ENCODE results near the gene PGGT1B.
"Not testable (repeated sequence)": the region's sequence is repeated elsewhere in the genome, so short reads cannot be mapped to it uniquely, and the experiment has no call there.

The PGGT1B gene

DNA sequence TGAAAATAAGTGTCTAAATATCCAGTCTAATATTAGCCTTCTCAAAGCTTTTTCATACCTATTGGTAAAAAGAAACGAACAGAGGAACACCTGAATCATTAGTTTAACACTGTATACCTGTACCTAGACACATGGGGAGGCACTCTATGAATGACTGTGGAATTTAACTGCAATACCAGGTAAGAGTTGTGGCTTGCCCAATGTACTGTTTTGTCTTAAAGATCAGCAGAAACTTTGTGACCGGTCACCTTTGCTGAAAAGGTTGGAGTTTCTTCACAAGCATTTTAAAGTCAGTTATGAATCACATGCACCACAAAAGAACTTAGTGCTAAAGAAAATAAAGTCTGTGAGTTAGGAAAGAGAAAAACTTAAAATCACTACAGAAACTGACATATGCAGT is 2.4 kb downstream of the PGGT1B start:
- DNase-seq (ENCODE audit: low read depth in 2 of 2) = no peak

DNA sequence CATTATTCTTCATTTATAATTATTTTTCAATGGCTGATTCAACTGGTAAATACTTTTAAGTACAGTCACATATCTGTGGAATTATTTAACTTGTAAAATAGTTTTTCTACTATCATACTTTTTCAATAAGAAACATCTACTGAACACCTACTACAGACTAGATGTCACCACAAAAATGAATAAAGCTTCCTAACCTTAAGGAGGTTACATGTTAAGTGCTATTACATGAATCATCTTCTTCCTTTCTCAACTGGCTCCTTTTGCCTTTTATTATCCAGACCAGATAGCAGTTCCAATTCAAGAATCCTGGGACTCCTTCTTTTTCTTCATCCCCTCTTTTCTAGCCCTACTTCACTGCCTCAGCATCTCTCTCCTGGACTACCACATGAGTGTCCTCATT is 4.7 kb downstream of the PGGT1B start:
- no peak for DNase-seq (ENCODE audit: low read depth in 2 of 2)

DNA sequence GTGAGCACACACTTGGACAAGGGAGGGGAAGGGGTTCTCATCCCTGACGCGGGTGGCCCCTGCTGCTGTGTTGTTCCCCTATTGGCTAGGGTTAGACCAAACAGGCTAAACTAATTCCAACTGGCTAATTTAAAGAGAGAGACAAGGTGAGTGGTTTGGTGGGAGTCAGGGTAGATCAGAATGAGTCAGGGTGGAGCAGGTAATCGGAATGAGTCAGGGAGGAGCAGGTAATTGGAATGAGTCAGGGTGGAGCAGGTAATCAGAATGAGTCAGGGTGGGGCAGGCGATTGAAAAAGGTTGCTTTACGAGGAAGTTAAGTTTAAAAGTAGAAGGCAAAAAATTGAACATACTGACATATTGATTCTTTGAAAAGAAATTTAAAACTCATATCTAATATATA is 13.3 kb downstream of the PGGT1B start:
- DNase-seq (ENCODE audit: low read depth in 2 of 2) = not testable (repeated sequence)

DNA sequence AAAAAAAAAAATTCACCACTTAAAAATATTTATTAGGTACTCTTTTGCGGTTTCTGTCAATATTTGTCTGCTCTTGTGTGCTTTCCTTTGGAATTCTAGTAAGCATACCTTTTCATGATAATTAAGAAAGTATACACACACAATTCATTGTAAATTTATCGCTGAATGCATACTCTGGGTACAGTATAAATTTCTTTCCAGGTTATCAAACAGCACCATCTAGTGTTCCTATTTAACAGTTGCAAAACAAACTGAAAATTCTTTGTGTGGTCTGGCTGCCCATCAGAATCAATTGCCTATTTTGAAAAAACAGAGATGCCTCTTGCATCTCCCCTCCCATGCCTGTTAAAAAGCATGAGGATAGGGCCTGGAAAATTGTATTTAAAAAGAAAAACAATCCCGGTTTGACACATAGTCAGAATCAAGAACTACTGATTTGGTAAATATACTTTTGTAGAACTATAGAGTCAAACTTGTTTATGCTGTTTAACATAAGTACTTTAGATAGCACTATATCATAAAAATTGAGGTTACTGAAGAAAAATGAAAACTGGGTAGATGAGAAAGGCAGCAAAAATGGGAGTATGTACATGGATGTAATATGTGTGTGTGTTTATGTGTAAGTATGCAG is 16.2 kb downstream of the PGGT1B start:
- no peak for DNase-seq (ENCODE audit: low read depth in 2 of 2)

- DNase-seq (ENCODE audit: low read depth in 2 of 2) = no peak
Measured at GRCh38 chr5:115243412-115243811, 19.3 kb downstream of the PGGT1B start.

- no peak for DNase-seq (ENCODE audit: low read depth in 2 of 2)
Measured at GRCh38 chr5:115241881-115242642, 20.6 kb downstream of the PGGT1B start.

DNA sequence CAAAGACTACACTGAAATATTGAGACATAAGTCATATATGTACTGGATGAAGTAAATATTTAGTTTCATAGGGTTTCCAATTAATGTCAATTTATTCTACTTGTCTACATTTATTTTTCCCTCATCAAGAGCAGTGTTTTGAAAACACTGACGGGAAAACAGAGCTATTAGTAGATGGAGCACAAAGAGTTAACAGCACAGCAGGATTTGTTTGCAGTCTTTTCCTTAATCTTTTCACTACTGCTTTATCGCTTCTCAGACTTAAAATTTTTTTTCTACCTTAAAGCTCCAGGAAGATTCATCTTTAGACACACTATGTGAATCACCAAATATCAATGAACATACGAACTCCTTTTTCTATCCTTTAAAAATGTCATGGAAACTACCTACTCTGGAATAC is 25.6 kb downstream of the PGGT1B start:
- no peak for DNase-seq (ENCODE audit: low read depth in 2 of 2)

DNA sequence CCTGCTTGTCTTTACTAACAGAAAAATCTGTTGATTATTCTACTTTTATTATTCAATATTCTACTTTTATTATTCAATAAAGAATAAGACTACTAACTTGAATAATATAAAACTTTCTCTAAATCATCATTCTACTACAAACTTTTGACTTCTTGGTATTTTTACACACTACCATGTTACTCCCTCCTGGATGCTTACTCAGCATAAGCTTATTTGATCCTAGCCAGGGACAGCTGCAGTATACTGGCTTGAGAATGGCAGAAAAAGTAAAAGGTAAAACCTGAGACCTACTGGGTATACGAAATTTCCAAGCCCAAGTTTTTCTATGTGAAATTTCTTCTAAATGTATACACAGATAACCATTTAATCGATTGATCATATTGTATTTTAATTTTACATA is 26.1 kb downstream of the PGGT1B start:
- DNase-seq (ENCODE audit: low read depth in 2 of 2) = no peak

DNA sequence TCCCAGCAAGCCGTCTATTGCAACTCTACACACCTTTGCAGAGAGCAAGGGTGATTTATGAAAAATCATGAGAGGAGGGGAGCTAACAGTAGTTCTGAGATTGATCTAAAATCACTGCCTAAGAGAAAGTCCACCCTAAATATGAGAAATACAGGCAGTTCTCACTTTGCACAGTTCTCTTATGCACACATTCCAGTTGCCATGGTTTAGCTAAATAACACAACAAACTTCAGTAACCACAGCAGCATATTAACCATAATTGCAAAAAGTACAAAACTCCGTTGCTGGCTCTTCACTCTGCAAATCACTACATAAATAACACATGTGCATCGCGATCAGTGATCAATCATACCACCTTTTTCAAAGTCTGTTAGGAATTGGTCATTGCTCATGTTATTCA is 31.1 kb downstream of the PGGT1B start:
- no peak for DNase-seq (ENCODE audit: low read depth in 2 of 2)

DNA sequence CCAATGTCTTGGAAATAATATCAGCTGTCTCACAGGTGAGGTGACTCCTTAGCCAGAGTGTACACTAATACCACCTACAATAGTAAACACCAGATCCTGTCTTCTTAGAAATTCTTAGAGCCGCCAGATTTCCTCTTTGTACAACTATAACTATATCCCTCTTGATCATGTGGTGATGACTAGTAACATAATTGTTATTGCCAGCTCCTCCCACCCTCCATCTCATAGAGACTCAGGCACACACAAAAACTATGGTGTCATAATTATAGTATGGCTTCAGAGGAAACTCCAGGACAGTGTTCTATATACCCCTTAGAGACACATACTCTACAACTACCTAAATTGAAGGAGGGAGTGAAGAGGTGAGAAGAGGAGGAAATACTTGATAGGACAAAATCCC is 33.1 kb downstream of the PGGT1B start:
- no peak for DNase-seq (ENCODE audit: low read depth in 2 of 2)

DNA sequence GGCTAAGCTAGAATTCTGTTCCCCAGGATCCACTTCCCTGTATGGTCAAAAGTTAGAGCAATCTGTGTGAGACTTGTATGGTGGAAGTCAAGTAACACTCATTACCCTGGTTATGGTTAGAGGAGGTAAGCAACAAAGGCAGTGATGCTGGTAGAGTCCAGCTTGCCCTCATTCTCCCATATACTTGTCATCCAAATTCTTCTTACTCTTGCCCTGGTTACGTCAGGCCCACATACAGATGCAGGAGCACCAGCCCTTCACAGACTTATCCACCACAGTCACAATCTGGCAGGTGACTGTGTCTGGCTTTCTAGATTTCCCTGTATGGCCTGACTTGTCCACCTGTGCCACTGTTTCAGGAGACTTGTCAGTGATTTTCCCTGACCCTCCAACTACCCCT is 35.4 kb downstream of the PGGT1B start:
- DNase-seq (ENCODE audit: low read depth in 2 of 2) = no peak

- DNase-seq (ENCODE audit: low read depth in 2 of 2) = no peak
Measured at GRCh38 chr5:115214541-115214940, 48.1 kb downstream of the PGGT1B start.

GRCh38 chr5:115209279-115209678 is 53.4 kb downstream of the PGGT1B start:
- DNase-seq (ENCODE audit: low read depth in 2 of 2) = peak; percentile 2 to 16

DNA sequence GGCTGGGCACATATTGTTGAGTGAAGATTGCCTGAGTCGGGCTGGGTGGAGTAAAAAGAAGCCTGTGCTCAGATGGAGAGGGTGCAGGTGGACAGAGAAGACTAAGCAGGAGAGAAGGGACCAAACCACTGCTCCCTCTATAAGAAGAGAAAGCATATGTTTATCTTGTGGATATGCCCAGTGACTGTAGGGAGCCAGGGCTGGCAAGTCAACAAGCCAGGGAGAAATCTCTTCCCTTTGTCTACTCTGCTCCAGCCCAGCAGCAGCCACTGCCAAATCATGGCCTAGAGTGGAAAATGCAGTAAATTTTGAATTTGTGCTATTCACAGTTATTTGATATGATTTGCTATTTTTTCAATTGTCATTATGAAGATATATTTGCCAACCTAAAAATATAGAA is 59.7 kb downstream of the PGGT1B start:
- DNase-seq (ENCODE audit: low read depth in 2 of 2) = no peak

DNA sequence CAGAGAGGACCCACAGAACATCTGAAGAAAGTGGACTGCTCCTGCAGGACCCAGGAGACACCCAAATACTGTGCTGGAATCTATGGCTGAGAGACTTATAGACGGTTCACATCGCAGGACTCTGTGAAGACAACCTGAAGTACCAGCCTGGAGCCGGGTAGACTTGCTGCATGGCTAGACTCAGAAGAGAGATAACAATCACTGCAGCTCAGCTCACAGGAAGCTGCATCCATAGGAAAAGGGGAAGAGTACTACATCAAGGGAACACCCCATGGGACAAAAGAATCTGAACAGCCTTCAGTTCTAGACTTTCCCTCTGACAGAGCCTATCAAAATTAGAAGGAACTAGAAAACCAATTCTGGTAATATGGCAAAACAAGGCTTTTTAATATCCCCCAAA is 66.5 kb downstream of the PGGT1B start:
- DNase-seq (ENCODE audit: low read depth in 2 of 2) = no peak

DNA sequence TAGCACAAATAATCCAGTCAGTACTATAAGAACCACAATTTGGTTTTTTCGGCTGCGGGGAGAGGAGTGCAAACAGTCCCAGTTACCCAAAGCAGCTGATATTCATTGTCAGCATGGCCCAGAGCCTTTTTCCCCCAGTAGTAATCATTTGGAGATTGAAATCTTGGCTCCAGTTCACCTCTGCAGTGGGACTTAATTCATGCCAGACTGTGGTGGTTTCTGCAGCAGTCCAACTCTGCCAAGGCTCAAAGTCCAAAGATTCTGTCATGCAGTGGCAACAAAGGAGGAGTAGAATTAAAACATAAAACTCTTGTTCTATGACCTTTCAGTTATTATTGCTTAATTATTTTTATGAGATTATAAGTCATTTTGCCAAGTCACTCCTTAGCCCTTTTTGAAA is 68.0 kb downstream of the PGGT1B start:
- no peak for DNase-seq (ENCODE audit: low read depth in 2 of 2)

DNA sequence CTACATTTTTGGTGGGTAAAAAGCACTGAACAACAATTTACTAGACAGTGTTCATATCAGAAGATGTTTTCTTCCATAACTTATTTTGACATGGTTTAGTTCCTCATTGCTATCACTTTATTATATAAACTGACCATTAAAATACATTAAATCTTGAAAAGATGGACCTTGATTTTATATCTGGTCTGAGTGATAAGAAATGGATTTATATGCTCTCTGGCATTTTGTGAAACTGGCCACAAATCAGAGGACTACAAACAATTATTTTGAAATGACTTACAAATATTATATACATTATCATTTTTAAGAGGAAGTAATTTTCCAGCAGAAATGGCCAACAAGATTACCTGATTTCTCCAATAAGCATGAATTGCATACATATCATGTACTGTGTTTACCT is 69.4 kb downstream of the PGGT1B start:
- no peak for DNase-seq (ENCODE audit: low read depth in 2 of 2)

- DNase-seq (ENCODE audit: low read depth in 2 of 2) = no peak
Measured at GRCh38 chr5:115192098-115192497, 70.6 kb downstream of the PGGT1B start.

- DNase-seq (ENCODE audit: low read depth in 2 of 2) = no peak
Measured at GRCh38 chr5:115191474-115192031, 71.1 kb downstream of the PGGT1B start.

- no peak for DNase-seq (ENCODE audit: low read depth in 2 of 2)
Measured at GRCh38 chr5:115190388-115190787, 72.3 kb downstream of the PGGT1B start.

GRCh38 chr5:115189866-115190265 is 72.8 kb downstream of the PGGT1B start:
- DNase-seq (ENCODE audit: low read depth in 2 of 2) = no peak

DNA sequence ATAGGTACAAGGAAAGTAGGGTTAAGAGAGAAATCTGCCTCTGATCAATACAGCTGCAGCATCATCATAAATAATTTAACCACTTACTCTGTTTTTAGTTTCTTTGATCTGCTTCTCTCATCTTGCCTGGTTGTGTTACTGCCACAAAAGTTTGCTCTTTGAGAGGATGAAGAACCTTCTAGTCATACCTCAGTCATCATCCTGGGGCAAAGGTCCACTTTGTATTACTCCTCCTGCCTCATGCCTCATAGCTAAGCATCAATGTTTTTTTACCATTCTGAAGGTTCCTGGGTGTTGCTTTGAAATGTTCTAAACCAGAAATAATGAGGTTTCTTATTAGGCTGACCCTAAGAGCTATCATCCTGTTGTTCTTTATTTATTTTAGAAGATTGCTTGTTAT is 75.9 kb downstream of the PGGT1B start:
- no peak for DNase-seq (ENCODE audit: low read depth in 2 of 2)

- DNase-seq (ENCODE audit: low read depth in 2 of 2) = no peak
Measured at GRCh38 chr5:115184770-115185169, 77.9 kb downstream of the PGGT1B start.
